ENCODE data around the gene SPON1.

SPON1 gene

GRCh38 chr11:13962562-13963168 lies at the start of gene SPON1:
TSS of gene SPON1 (plus strand) at chr11:13962723. CDS start at chr11:13962905, 182 bp downstream.
- TF ChIP-seq, protein P1, sequence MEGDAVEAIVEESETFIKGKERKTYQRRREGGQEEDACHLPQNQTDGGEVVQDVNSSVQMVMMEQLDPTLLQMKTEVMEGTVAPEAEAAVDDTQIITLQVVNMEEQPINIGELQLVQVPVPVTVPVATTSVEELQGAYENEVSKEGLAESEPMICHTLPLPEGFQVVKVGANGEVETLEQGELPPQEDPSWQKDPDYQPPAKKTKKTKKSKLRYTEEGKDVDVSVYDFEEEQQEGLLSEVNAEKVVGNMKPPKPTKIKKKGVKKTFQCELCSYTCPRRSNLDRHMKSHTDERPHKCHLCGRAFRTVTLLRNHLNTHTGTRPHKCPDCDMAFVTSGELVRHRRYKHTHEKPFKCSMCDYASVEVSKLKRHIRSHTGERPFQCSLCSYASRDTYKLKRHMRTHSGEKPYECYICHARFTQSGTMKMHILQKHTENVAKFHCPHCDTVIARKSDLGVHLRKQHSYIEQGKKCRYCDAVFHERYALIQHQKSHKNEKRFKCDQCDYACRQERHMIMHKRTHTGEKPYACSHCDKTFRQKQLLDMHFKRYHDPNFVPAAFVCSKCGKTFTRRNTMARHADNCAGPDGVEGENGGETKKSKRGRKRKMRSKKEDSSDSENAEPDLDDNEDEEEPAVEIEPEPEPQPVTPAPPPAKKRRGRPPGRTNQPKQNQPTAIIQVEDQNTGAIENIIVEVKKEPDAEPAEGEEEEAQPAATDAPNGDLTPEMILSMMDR (IDR thresholded peaks at IDR 0.05; ENCODE audit: insufficient read depth, low read depth, low read length, missing control alignments), result no peak
- no peak for DNase-seq (ENCODE audit: low read depth)
- no peak within 1 kb of the TSS for H3K4me3 ChIP-seq (ENCODE audit: low read length)

DNA sequence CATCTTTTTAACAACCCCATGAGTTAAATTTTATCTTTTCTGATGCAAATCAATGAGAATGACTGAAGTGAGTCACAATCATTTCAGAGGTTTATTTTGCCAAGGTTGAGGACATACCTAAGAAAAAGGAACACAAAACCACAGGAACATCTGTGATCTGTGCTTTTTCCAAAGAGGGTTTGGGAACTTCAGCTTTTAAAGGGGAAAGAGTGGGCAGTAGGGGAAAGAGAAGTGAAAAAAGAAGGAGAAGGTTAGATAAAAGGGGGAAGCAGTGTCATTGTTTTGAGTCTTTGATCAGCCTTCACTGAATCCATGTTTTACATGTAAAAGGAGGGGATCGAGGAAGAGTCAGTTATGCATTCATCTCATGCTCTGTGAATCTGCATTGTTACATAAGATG lies 45.3 kb upstream of the SPON1 start:
- TF ChIP-seq, protein P1 (IDR thresholded peaks at IDR 0.05; ENCODE audit: insufficient read depth, low read depth, low read length, missing control alignments), result no peak
- no peak for DNase-seq (ENCODE audit: low read depth)

DNA sequence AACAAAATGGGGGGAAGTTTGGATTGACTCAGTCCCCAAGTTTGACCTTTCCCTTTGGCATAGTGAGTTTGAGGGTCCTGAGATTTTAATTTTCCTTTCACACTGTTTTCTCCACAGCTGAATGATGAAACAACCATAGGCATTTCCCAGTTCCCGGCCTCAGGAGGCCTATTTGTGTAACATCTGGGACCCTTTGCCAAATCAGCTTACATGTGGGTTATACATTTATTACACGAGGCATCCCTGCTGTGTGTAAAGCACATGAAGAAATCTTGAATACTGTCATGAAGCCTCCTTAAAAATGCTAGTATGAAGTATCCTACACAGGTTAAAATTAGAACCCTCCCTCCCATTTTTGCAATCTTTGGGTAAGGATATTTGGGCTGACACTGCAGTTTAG lies 44.6 kb upstream of the SPON1 start:
- DNase-seq (ENCODE audit: low read depth), result no peak
- H3K4me3 ChIP-seq (ENCODE audit: low read length), result no peak overlapping the region
- TF ChIP-seq, protein P1 (IDR thresholded peaks at IDR 0.05; ENCODE audit: insufficient read depth, low read depth, low read length, missing control alignments), result no peak

More for the DNA sequence above, 45.3 kb upstream of the SPON1 start:
- H3K4me3 ChIP-seq (ENCODE audit: low read length), result no peak overlapping the region

GRCh38 chr11:13920756-13921155 lies 41.8 kb upstream of the SPON1 start:
- DNase-seq (ENCODE audit: low read depth), result no peak
- H3K4me3 ChIP-seq (ENCODE audit: low read length), result no peak overlapping the region
- TF ChIP-seq, protein P1 (IDR thresholded peaks at IDR 0.05; ENCODE audit: insufficient read depth, low read depth, low read length, missing control alignments), result no peak

DNA sequence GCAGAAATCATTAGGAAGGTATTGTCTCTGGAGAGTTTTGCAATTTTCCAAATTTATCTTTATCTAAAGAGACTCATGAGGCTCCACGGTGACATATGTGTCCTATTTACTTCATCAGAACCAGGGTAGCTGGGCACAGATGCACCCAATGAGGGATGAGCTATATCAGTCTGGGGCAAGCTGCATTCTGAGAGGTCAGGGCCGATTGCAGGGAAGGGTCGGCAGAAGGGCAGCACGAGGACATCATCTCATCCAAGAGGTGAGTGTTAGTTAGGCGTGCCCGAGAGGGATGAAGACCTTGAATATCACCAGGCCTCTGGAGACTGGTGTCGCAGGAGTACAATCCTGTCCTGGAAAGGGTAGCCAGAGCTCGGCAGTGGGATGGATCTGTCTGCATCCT lies 41.0 kb upstream of the SPON1 start:
- no peak for DNase-seq (ENCODE audit: low read depth)
- no peak overlapping the region for H3K4me3 ChIP-seq (ENCODE audit: low read length)
- TF ChIP-seq, protein P1 (IDR thresholded peaks at IDR 0.05; ENCODE audit: insufficient read depth, low read depth, low read length, missing control alignments), result no peak

GRCh38 chr11:13923182-13923581 lies 39.3 kb upstream of the SPON1 start:
- DNase-seq (ENCODE audit: low read depth), result no peak
- no peak overlapping the region for H3K4me3 ChIP-seq (ENCODE audit: low read length)
- TF ChIP-seq, protein P1 (IDR thresholded peaks at IDR 0.05; ENCODE audit: insufficient read depth, low read depth, low read length, missing control alignments), result no peak

Measured in epithelial cell of esophagus (primary cell).